GM21576 (cell line): ENCODE results near the gene MUC5B.
"Not testable (repeated sequence)": the region's sequence is repeated elsewhere in the genome, so short reads cannot be mapped to it uniquely, and the experiment has no call there.

ENCODE experiments used
- ATAC-seq: cut with Tn5 transposase; IDR thresholded peaks from one replicate; pipeline ENCODE4 v1.9.1; 2021; ENCODE audit warnings: mild to moderate bottlenecking, moderate library complexity; ENCODE audit not compliant: unreplicated experiment

MUC5B gene

GRCh38 chr11:1202776-1203504 lies 19.9 kb upstream of the MUC5B start:
- ATAC-seq = no peak

- ATAC-seq = no peak
Measured at GRCh38 chr11:1203505-1204271, 19.2 kb upstream of the MUC5B start.

- ATAC-seq = no peak
Measured at GRCh38 chr11:1204381-1205101, 18.3 kb upstream of the MUC5B start.

- ATAC-seq = no peak
Measured at GRCh38 chr11:1205121-1205986, 17.5 kb upstream of the MUC5B start.

- ATAC-seq = no peak
Measured at GRCh38 chr11:1205987-1206331, 16.9 kb upstream of the MUC5B start.

GRCh38 chr11:1206391-1207271 lies 16.2 kb upstream of the MUC5B start:
- ATAC-seq = no peak

GRCh38 chr11:1207401-1208143 lies 15.3 kb upstream of the MUC5B start:
- no peak for ATAC-seq

- no peak for ATAC-seq
Measured at GRCh38 chr11:1208144-1208393, 14.8 kb upstream of the MUC5B start.

GRCh38 chr11:1208394-1209261 lies 14.2 kb upstream of the MUC5B start:
- ATAC-seq = no peak

- ATAC-seq = no peak
Measured at GRCh38 chr11:1209371-1210057, 13.4 kb upstream of the MUC5B start.

GRCh38 chr11:1211838-1212237 lies 11.0 kb upstream of the MUC5B start:
- no peak for ATAC-seq

- ATAC-seq = not testable (repeated sequence)
Measured at GRCh38 chr11:1215826-1216225, 7.0 kb upstream of the MUC5B start.

GRCh38 chr11:1217151-1217550 lies 5.7 kb upstream of the MUC5B start:
- ATAC-seq = no peak

GRCh38 chr11:1218256-1218787 lies 4.5 kb upstream of the MUC5B start:
- no peak for ATAC-seq

- no peak for ATAC-seq
Measured at GRCh38 chr11:1218788-1219445, 3.9 kb upstream of the MUC5B start.

GRCh38 chr11:1219446-1219833 lies 3.4 kb upstream of the MUC5B start:
- no peak for ATAC-seq
